GM10266 (cell line): ENCODE data around the gene NFRKB.

ENCODE experiments used
- DNase-seq: peaks from one replicate; pipeline ENCODE4 v3.0.0; 2012; ENCODE audit errors: extremely low spot score
- TF ChIP-seq, protein P1 (sequence below): IDR thresholded peaks from 2 replicates; pipeline ENCODE4 v1.5.1; 2012; ENCODE audit warnings: mild to moderate bottlenecking, low read depth; ENCODE audit not compliant: control insufficient read depth, insufficient read depth; ENCODE audit errors: missing control alignments

NFRKB gene

DNA sequence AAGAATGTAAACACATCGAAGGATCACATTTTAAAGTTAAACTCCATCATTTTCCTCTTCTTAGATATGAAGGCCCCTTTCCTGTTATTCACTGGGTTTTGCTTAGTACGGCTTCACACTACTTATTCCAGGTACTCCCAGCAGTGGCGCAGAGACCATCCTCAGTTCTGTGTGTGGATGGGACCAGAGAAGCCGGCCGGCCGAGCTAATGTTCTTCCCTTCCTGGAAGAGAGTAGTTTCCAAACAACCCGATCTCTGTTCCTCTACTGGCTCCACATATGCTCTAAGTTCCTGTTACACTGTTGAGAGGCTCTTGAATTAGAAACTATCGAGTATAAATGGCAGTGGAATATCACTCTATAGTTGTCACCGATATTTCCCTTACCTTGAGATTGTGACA lies 684 bp upstream of the NFRKB start:
- peak; percentile 13 for DNase-seq
- TF ChIP-seq, protein P1, sequence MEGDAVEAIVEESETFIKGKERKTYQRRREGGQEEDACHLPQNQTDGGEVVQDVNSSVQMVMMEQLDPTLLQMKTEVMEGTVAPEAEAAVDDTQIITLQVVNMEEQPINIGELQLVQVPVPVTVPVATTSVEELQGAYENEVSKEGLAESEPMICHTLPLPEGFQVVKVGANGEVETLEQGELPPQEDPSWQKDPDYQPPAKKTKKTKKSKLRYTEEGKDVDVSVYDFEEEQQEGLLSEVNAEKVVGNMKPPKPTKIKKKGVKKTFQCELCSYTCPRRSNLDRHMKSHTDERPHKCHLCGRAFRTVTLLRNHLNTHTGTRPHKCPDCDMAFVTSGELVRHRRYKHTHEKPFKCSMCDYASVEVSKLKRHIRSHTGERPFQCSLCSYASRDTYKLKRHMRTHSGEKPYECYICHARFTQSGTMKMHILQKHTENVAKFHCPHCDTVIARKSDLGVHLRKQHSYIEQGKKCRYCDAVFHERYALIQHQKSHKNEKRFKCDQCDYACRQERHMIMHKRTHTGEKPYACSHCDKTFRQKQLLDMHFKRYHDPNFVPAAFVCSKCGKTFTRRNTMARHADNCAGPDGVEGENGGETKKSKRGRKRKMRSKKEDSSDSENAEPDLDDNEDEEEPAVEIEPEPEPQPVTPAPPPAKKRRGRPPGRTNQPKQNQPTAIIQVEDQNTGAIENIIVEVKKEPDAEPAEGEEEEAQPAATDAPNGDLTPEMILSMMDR = no peak

DNA sequence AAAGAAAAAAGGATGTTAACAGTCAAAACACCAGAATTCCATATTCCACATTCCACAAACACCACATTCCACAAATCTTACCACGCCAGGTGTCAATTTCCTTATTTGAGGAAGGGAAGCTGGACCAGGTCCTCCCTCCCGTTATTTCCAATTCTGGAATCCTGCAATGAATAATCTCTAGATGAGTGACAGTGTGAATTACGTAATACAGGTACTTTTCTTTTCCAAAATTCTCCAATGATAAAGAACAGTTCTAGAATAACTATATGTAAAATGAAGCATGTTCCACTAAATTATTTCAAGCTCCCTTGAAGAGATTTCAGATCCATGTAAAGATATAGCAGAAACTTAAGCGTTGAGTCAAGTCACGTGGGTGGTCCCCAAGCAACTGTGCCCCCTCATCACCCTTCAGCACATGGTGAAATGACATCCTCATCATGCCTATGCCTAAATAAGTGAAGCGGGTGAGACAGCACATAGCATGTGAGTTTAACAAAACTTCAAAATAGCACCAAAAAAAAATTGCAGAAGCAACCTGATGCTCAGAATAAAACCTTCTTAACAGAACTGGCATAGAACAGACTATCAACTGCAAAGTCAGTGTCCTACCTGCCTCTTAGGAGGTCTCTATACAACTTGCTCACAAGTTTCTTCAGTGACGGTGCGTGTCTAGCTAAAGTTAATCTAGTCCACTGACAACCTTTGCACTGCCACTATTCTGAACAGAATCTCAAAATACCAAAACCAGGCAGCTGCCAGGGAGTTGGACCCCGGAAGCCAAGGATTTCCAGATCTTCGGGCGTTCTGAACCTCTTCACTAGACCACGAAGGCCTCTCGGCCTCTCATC lies 876 bp downstream of the NFRKB start:
- TF ChIP-seq, protein P1 = no peak
- no peak for DNase-seq

DNA sequence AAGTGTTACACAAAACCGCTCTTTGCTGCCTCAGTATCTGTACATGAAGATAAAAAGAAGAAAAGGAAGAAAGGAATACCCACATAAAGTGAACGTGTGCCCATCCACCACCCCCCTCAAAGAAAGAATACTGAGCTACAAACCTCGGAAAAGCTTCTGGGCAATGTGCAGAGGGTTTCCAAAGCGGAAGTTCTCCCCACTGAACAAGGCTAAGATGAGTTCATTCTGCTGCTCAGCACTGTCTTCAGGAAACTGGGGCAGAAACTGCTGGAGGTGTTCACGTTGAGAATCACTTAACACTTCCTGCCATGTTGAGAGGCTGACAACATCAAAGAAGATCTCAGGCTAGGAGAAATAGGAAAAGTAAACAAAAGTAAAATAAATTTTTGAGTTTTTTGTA lies 6.9 kb downstream of the NFRKB start:
- TF ChIP-seq, protein P1 = no peak
- DNase-seq = no peak

DNA sequence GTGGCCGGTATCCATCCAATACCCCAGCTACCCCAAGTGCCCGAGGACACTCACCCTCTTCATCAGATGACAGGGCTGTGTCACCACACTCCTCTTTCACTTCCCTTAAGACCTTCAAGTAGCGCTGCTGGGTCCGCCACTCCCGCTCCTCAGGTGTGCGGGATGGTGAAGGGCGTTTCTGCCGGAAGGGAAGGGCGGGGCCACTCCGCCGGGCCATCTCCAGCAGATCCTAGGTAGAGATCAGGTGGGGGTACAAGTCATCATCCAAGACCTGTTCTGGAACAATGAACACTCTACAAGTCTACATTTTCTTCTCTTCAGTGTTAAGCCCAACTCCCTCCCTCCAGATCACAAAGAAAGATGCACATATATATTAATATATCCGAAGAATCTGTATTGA lies 10.0 kb downstream of the NFRKB start:
- no peak for DNase-seq
- TF ChIP-seq, protein P1 = no peak

DNA sequence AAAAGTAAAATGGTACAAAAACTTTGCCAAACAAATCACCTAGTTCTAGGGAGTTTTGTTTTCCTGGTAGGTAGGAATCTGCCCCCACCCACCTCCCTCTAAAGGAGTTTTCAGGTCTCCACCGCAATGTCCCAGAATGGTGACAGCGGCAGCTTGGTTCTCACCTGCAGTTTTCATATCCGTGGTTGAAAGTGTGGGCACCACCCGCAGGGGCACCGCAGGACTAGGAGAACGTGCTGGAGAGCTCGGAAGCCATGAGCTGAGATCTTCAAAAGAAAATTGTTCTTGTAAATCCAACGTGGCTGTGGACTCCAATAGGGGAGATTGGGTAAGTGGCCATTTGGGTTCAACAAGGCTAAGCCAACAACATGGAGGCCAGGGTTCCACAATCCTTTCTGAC lies 10.8 kb downstream of the NFRKB start:
- DNase-seq = no peak
- TF ChIP-seq, protein P1 = no peak

DNA sequence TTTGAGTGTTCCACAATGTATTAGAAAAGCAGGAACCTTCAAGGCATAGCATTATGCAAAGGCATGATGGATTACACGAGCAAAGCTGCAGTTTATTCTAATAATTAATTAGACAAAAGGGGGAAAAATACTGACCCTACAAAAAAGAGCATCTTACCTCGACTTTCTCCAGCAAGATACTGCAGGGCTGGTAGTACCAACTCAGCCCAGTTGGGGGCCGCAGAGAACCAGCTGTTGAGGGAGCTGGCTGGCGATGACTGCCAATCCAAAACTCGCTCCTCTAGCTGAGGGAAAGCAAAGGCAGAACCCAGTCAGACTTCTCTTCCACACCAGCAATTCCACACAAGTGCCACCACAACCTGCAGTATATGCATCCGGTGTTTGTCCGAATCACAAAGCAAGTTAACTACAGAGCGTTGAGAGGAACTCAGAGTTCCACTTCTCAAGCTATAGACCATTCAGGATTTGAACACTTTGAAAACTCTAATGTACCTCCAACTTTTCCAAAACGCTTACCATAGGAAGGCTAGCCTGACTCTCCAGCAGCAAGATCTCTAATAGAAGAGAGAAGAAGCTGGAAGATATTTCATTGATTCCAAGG lies 13.7 kb downstream of the NFRKB start:
- DNase-seq = peak; percentile 45

DNA sequence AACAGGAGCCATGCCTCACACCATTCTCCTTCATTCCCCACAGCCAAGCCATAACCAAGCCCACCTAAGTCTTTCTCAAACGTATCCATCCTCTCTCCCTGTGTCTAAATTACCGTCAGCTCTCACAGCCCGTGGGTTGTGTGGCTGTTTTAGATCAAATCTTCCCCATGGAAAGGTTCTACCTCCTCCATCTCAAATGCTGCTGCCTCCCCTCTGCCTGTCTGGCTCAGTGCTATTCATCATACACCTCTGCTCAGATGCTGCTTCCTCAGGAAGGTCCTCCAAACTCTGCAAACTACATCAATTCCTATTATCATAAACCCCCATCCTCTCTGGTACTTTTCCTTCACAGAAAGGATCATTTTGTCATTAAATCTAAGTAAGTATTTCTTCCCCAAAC lies 15.1 kb downstream of the NFRKB start:
- TF ChIP-seq, protein P1 = no peak
- DNase-seq = no peak

More for the DNA sequence above, 13.7 kb downstream of the NFRKB start:
- TF ChIP-seq, protein P1 = peak; percentile 31
